Mononuclear cell (primary cell): ENCODE measurements around the gene ACTRT2. TPM values are rescaled to one million over a fixed set of nuclear protein-coding genes. Genes with fewer than 3 reads are reported as not detected.

Experiments
- H3K27me3 ChIP-seq: 2 replicates; pipeline ENCODE4 v1.6.0; 2011; ENCODE audit warnings: low read length, control low read depth; ENCODE audit not compliant: insufficient read depth
- H3K4me1 ChIP-seq: 2 replicates; pipeline ENCODE4 v1.5.1; 2011; ENCODE audit warnings: mild to moderate bottlenecking, low read length, control low read depth; ENCODE audit not compliant: insufficient read depth
- H3K4me3 ChIP-seq: 2 replicates; pipeline ENCODE4 v1.5.1; 2011; ENCODE audit warnings: mild to moderate bottlenecking, low read length, moderate library complexity
- H3K9me3 ChIP-seq: 2 replicates; pipeline ENCODE4 v1.5.1; 2011; ENCODE audit warnings: low read depth, mild to moderate bottlenecking, control low read depth, low read length
- total RNA-seq: library from RNA; depleted of rRNA; stranded (reverse); fragments of >200 nt; gene quantifications from one replicate; pipeline ENCODE4 v1.2.3, GENCODE V29; 2012

The ACTRT2 gene
- total RNA-seq, 1 donor, result not detected

DNA sequence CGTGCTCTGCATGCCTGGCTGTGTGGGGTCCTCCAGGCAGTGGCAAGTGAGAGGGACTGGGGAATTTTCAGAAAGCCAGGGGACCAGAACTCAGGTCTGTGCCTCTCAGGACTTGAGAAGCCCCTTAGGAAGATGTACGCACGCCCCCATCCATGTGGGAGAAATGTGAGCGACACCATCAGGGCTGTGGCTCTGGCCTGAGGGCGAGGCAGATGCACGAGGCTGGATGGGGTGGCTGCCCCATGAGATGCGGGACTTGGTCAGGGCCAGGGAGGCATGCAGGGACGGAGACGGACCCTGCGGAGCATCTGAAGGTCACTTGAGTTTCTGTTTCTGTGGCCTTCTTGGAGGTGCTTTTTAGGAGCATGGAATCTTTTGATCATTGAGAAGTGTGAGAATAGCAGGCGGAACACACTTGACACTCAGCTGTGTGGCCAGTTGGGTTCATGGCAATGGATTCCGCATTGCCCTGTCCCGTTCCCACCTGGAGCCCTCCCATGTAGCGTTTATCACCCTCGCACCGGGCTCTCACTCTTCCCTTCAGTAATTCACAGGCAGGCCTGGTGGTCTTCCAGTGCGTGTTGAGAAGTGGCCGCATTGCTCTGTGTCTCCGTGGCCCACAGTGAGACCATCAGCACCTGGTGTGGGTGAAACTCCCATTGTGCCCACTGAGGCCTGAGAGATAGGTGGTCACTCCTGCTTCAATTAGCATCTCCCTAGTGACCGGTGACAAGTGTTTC, 30.7 kb upstream of the ACTRT2 start:
- Histone ChIP-seq H3K27me3 (no peaks in the 10 kb centered on the region), H3K4me1 (no peaks in the 10 kb centered on the region), H3K9me3 (peaks cover 4% of the 10 kb centered on the region), H3K4me3 (no peak overlapping the region)

DNA sequence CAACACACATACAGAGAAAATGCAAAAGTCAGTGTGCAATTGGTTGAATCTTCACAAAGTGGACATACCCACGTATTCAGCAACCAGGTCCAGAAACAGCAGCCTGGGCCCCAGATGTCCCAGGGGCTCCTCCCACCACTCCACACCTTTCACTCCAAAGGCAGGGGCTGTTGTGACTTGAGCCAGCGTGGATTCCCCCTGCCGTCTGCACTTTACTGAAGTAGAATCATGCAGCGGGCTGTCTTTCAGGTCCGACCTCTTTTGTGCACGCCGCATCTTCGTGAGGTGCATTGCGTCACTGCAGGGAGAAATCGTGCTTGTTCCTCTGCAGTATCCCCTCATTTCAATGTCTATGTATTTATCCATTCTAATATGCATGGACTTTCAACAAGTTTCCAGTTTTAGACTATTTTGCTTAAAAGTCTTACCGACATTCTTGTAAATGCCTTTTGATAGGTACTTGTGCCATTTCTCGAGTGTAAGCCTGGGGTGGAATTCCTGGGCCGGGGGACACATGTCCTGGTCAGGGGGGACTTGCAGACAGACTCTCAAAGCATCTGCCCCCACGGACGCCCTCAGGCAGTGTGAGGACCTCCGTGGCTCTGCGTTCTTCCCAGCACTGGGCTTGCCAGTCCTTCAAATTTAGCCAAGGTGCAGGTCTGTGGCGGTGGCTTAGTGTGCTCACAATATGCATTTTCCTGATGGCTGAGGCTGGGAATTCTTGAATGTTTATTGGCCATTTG, 29.3 kb upstream of the ACTRT2 start:
- peaks cover 7% of the 10 kb centered on the region for H3K9me3 ChIP-seq
- no peak overlapping the region for H3K4me3 ChIP-seq
- no peaks in the 10 kb centered on the region for H3K27me3 ChIP-seq
- no peaks in the 10 kb centered on the region for H3K4me1 ChIP-seq

DNA sequence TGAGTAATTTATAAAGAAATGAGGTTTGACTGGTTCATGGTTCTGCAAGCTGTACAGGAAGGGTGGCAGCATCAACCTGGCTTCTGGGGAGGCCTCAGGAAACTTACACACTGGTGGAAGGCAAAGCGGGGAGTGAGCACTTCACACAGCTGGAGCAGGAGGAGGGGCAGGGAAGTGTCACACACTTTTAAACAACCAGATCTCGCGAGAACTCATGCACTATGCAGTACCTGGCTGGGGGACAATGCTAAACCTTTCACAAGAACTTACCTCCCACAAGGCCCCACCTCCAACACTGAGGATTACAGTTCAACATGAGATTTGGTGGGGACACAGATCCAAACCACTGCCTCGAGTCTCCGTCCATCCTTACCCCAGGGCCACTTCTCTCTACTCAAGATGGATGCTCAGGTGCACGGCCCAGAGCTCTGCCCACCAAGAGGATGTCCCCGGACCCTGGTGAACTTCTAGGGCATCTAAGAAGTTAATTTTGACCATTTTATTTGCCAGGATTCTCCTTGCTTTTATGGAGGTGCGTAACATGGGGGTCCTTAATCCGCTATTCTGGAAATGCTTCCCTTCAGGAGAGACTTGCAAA, 22.7 kb upstream of the ACTRT2 start:
- Histone ChIP-seq H3K4me3 (no peak overlapping the region), H3K4me1 (no peaks in the 10 kb centered on the region), H3K9me3 (peaks cover 7% of the 10 kb centered on the region), H3K27me3 (peaks cover 4% of the 10 kb centered on the region)

DNA sequence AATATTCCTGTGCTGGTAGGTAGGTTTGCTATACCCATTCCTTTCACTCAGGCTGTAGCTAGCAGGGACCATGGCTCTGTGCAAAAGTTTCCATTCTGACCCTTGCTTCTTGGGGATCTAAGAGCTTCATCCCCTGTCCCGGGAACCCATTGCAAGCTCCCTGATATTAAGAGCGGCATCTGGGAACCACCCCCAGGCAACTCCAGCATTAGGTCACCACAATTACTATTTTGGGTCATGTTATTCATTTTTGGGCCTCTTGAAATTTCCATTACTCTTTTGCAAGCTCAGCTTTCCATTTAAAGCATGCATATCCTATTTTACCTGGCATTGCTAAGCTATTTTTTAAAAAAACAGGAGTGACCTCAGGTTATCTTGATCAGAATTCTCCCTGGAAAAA, 22.1 kb upstream of the ACTRT2 start:
- H3K27me3 ChIP-seq, result peaks cover 4% of the 10 kb centered on the region
- peaks cover 7% of the 10 kb centered on the region for H3K9me3 ChIP-seq
- no peak overlapping the region for H3K4me3 ChIP-seq
- no peaks in the 10 kb centered on the region for H3K4me1 ChIP-seq

DNA sequence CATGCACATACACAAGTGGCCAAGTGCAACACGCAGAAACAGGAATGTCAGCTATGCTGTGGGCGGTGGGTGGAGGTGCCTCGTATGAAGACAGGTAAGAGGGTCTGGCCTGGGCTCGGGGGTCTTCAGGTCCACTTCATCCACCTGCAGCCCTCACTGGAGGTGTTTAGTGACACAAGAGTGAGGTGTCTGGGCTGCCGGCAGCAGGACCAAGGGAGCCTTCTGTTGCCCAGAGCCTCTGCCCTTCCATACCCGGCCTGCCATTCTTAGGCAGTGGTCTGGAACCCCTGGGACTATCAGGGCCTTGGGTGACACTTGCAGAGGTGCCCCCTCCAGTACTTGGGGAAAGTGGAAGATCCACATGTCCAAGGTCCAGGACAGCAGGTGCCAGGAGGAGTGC, 21.7 kb upstream of the ACTRT2 start:
- Histone ChIP-seq H3K4me1 (no peaks in the 10 kb centered on the region), H3K4me3 (no peak overlapping the region), H3K27me3 (peaks cover 4% of the 10 kb centered on the region), H3K9me3 (peaks cover 7% of the 10 kb centered on the region)

DNA sequence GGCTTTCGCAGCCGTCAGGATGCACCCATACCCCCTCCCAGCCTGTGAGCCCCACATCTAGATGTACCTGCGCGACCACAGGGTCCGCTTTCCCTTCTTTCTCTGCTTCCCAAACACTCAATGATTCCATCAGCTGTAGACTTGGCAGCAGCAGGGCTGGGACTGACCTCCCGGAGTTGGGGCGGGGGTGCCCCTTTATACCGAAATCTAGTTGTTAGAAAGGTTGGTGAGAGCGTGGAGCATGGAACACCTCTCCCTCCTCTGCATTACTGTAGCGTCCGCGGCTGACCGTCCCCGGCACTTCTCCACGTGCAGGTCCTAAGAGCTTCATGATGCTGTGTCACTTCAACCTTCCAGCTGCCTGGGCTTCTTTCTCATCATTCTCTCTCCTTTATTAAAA, 21.1 kb upstream of the ACTRT2 start:
- H3K4me3 ChIP-seq, result no peak overlapping the region
- H3K27me3 ChIP-seq, result peaks cover 4% of the 10 kb centered on the region
- peaks cover 6% of the 10 kb centered on the region for H3K9me3 ChIP-seq

DNA sequence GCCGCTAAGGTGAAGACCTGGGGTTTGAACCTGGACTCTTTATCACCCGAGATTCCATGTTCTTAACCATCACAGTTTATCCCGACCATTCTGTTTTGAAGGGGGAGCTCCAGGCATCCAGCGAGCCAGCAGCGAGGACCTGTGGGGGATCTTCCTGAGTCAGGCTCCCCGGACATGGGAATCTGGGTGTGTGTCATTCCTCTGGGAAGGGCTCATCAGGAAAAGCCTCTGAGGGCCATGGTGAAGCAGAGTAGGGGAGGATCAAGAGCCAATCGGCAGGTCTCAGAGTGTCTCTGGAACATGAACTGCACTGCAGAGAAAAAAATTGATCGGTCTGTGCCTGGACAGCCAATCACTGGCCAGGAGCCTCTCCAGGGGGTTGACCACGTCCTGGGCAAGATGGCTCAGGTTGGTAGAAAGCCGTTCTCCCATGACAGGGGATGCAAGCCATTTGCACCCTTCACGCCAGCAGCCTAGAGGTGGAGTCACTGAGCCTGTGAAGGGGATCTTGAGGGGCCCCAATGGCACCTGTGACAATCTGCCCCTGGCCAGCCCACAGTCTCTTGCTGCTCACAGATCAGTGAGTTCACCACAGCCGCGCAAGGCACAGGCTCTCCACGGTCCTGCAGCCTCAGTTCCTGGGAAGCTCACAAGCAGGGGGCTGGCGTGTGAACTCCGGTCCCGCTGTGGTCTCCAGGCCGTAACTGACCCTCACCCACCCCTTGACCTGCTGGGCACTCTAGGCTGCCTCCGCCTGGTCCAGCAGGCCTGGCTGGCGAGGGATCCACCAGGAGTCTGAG, 20.4 kb upstream of the ACTRT2 start:
- peaks cover 4% of the 10 kb centered on the region for H3K27me3 ChIP-seq
- no peaks in the 10 kb centered on the region for H3K9me3 ChIP-seq
- H3K4me3 ChIP-seq, result no peak overlapping the region
- no peaks in the 10 kb centered on the region for H3K4me1 ChIP-seq

More for the DNA sequence above, 21.1 kb upstream of the ACTRT2 start:
- no peaks in the 10 kb centered on the region for H3K4me1 ChIP-seq

DNA sequence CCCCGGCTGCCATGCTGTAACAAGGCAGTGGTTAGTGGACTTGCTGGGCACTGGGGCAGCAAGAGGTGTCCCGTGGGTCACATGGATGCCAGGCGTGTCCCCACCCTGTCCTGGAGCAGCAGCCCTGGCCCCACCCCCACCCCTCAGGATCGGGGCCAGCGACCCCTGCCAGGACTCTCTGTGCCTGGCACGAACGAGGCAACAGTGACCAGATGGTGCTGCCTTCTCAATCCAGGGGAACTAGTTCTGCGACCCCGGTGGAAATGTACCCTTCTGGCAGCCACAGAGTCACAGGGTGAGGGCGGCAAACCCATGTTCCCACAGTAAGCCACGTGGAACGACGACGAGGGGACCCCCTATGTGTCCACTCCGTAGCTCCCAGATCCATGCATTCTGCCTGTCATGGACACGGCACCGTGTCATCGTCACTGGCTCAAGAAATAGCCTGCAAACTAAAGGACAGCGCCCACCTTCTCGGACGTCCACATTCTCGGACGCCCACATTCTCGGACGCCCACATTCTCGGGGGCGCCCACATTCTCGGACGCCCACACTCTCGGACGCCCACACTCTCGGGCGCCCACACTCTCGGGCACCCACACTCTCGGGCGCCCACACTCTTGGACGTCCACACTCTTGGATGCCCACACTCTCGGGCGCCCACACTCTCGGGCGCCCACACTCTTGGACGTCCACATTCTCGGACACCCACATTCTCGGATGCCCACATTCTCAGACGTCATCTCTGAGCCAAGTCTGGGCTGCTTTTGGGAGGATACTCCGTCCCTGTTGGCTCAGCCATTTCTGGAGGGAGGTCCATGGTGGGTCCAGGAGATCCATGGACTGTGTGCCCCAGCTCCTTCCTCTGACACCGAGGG, 19.6 kb upstream of the ACTRT2 start:
- no peak overlapping the region for H3K4me3 ChIP-seq
- H3K27me3 ChIP-seq, result peaks cover 4% of the 10 kb centered on the region
- no peaks in the 10 kb centered on the region for H3K4me1 ChIP-seq
- H3K9me3 ChIP-seq, result no peaks in the 10 kb centered on the region

DNA sequence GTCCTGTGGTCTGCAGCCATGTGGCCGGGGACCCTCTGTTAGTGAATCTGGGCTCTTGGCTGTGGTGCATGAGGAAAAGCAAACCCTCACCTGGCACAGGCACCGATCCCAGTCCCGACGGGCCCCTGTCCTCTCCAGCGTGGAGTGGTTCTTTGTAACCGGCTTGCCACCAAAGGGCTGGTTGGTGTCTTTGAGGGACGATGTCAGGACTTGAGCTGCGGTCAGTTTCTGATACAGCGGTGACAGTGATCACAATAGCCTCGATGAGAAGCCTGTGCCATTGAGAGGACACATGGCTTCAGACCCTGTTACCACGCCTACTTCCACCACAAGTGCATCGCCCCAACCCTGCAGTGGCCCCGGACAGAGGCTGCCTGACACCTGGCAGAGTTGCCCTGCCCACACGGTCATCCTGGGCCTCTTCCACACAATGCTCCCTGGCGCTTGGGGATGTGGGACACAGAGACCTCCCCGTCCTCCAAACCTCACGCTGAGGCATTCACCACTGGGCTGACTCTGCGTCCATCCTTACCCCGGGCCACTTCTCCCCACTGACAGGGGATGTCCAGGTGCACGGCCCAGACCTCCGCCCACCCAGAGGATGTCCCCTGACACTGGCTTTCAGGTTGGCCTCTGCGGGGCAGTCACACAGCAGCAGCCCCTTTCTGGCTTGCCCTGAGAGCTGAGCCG, 18.8 kb upstream of the ACTRT2 start:
- no peaks in the 10 kb centered on the region for H3K4me1 ChIP-seq
- H3K9me3 ChIP-seq, result no peaks in the 10 kb centered on the region
- H3K27me3 ChIP-seq, result peaks cover 3% of the 10 kb centered on the region
- H3K4me3 ChIP-seq, result no peak overlapping the region

DNA sequence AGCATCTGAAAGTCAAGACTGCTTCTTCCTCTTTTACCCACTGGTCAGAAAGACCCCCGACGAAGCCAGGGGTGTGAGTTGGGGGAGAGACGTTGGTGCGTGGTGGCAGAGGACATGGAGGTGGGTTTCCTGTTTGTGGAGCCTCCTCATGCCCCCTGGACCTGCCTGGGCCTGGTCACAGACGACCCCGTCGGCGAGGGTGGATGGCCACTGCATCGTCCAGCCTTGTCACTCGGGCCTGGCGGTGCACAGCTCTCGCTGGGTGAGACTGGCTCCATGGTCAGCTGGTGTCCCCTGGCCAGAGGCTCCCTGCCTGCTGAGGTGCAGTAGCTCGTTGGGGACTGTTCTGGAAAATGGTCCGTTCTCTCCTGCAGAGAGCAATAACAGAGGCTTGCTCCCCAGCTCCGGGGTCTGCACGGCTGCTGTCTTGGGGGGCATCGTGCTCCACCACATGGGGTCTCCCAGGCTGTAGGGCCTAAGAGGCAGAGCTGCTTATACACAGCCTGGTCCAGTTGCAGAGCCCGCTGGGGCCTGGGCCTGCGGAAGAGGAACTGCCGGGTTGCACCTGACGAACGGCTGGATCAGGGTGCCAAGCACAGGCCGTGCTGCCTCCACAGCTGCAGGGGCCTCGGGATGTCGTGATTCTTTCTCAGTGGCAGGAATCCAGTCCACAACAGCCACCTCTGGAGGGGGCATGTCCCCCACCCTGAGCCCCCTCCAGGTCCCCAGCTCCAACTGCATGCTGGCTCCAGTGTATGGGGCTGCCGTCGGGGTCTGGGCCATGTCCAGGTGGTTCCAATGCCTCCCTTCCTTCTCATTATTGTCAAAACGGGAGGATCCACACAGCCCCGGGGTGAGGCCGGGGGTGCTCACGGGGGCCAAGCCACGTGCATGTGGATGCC, 18.0 kb upstream of the ACTRT2 start:
- H3K4me1 ChIP-seq, result no peaks in the 10 kb centered on the region
- no peaks in the 10 kb centered on the region for H3K27me3 ChIP-seq
- H3K4me3 ChIP-seq, result no peak overlapping the region
- H3K9me3 ChIP-seq, result no peaks in the 10 kb centered on the region

DNA sequence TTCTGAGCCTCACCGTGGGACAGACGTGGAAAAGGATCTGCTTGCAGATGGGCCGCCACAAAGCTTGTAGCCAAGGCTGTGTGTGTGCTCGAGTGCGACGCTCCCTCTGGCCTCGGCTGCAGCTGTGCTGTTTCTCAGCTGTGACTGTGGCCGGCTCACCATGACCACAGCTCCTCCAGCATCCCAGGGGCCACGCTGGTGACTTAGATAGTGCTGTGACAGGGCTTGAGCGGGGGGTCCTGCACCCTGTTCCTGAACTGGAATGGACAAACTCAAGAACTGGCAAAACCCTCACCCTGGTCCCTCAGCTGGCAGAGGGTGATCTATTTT, 17.4 kb upstream of the ACTRT2 start:
- no peaks in the 10 kb centered on the region for H3K4me1 ChIP-seq
- H3K9me3 ChIP-seq, result no peaks in the 10 kb centered on the region
- no peaks in the 10 kb centered on the region for H3K27me3 ChIP-seq
- no peak overlapping the region for H3K4me3 ChIP-seq

DNA sequence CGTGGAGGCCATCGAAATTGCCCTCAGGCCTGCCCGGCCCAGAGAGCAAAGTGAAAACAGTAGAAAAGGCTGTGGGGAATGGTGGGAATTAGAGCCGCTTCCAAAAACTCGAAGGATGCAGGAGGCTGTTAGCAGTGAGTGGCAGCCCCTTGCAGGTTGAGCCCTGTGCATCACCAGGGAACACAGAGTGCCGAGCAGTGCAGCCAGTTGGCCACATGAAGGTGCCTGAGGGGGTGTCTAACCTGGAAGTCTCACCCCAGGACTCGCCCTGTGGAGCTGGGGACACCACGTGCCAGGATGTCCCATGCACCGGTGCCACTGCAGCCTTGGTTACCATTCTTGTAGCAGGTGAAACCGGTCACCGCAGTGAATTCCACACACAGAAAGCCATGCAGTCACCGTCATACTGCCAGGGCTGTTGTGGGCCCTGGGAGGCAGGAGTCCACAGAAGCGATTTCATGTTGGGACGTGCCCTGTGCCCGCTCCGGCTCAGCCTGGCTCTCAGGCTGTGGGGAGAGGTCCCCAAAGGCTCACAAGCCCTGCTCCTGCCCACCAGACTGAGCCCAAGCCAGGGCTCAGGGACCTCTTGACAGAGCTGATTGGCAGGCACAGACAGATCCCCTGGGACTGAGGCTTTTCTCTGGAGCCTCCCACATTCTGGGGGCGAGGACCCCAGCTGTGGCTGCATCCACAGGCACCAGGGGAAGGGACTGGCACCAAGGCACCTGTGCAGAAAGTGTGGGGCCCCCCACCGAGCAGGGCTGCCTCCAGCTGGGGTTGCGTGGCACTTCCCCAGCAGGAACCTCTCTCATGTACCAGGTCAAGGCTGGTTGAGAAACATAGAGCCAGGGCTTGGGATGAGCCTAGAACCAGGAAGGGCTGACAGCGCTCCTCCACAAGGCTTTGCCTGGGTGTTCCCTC, 16.7 kb upstream of the ACTRT2 start:
- Histone ChIP-seq H3K9me3 (no peaks in the 10 kb centered on the region), H3K4me1 (no peaks in the 10 kb centered on the region), H3K27me3 (no peaks in the 10 kb centered on the region), H3K4me3 (no peak overlapping the region)
